Measurements from ENCODE around the gene SMOC1.
A peak's percentile ranks its signal among the peaks of the same experiment; 100 is the strongest.

The SMOC1 gene

GRCh38 chr14:70023871-70024270 is 144.7 kb downstream of the SMOC1 start:
- Mint-ChIP-seq H3K4me1 (peaks cover 21% of the 10 kb centered on the region), H3K27me3 (ENCODE audit: low read depth, poor library complexity) (peaks cover 14% of the 10 kb centered on the region), H3K36me3 (ENCODE audit: low read depth) (peaks cover 54% of the 10 kb centered on the region), H3K9me3 (no peaks in the 10 kb centered on the region), H3K27ac (no peak overlapping the region), H3K4me3 (no peak overlapping the region)
- no peak for DNase-seq
- no peak for TF ChIP-seq CTCF (IDR thresholded peaks at IDR 0.05)

- DNase-seq = peak; percentile 94
- no peaks in the 10 kb centered on the region for H3K9me3 Mint-ChIP-seq
- no peak overlapping the region for H3K27ac Mint-ChIP-seq
- peak; percentile 92 for TF ChIP-seq CTCF (IDR thresholded peaks at IDR 0.05)
- peaks cover 61% of the 10 kb centered on the region for H3K36me3 Mint-ChIP-seq (ENCODE audit: low read depth)
- H3K4me3 Mint-ChIP-seq = no peak overlapping the region
- peaks cover 10% of the 10 kb centered on the region for H3K27me3 Mint-ChIP-seq (ENCODE audit: low read depth, poor library complexity)
- no peaks in the 10 kb centered on the region for H3K4me1 Mint-ChIP-seq
Measured at GRCh38 chr14:70027785-70028428, 148.7 kb downstream of the SMOC1 start.

- Mint-ChIP-seq H3K36me3 (ENCODE audit: low read depth) (peaks cover 48% of the 10 kb centered on the region), H3K27ac (no peak overlapping the region), H3K4me3 (no peak overlapping the region), H3K4me1 (no peaks in the 10 kb centered on the region), H3K27me3 (ENCODE audit: low read depth, poor library complexity) (peaks cover 7% of the 10 kb centered on the region), H3K9me3 (no peaks in the 10 kb centered on the region)
- no peak for TF ChIP-seq CTCF (IDR thresholded peaks at IDR 0.05)
- no peak for DNase-seq
Measured at GRCh38 chr14:70029296-70030132, 150.3 kb downstream of the SMOC1 start.

- TF ChIP-seq CTCF (IDR thresholded peaks at IDR 0.05) = no peak
- H3K27ac Mint-ChIP-seq = no peak overlapping the region
- H3K4me1 Mint-ChIP-seq = no peaks in the 10 kb centered on the region
- no peak overlapping the region for H3K4me3 Mint-ChIP-seq
- H3K27me3 Mint-ChIP-seq (ENCODE audit: low read depth, poor library complexity) = peaks cover 7% of the 10 kb centered on the region
- peaks cover 26% of the 10 kb centered on the region for H3K36me3 Mint-ChIP-seq (ENCODE audit: low read depth)
- DNase-seq = no peak
- H3K9me3 Mint-ChIP-seq = no peaks in the 10 kb centered on the region
Measured at GRCh38 chr14:70032016-70032415, 152.8 kb downstream of the SMOC1 start.

GRCh38 chr14:70032447-70032846 is 153.2 kb downstream of the SMOC1 start:
- Mint-ChIP-seq H3K4me3 (no peak overlapping the region), H3K27me3 (ENCODE audit: low read depth, poor library complexity) (peaks cover 7% of the 10 kb centered on the region), H3K27ac (no peak overlapping the region), H3K9me3 (no peaks in the 10 kb centered on the region), H3K36me3 (ENCODE audit: low read depth) (peaks cover 26% of the 10 kb centered on the region), H3K4me1 (no peaks in the 10 kb centered on the region)
- DNase-seq = no peak
- no peak for TF ChIP-seq CTCF (IDR thresholded peaks at IDR 0.05)
